Neutrophil (primary cell): ENCODE results near the gene DES.

Experiments
- H3K27ac ChIP-seq: fragments of 200-600 bp; sonication (generic); 2 replicates; pipeline ENCODE4 v1.5.1; 2016; ENCODE audit warnings: mild to moderate bottlenecking, moderate library complexity
- H3K27me3 ChIP-seq: fragments of 200-600 bp; sonication (generic); 2 replicates; pipeline ENCODE4 v1.6.0; 2016; ENCODE audit warnings: mild to moderate bottlenecking
- H3K36me3 ChIP-seq: fragments of 200-600 bp; sonication (generic); 2 replicates; pipeline ENCODE4 v1.5.1; 2017
- H3K4me1 ChIP-seq, 2 experiments: fragments of 200-600 bp in 1 of 2; sonication (generic) in 1 of 2; 1 replicate in 1 of 2; 2 replicates in 1 of 2; pipeline versions ENCODE4 v1.5.1 to v1.6.1; 2013 to 2016; ENCODE audit warnings: low read depth in 1 of 2, low read length in 1 of 2, mild to moderate bottlenecking in 1 of 2, moderate library complexity in 1 of 2; ENCODE audit not compliant: control insufficient read depth in 1 of 2, insufficient read depth in 1 of 2
- H3K4me3 ChIP-seq, 2 experiments: fragments of 200-600 bp in 1 of 2; sonication (generic) in 1 of 2; 1 replicate in 1 of 2; 2 replicates in 1 of 2; pipeline ENCODE4 v1.5.1; 2013 to 2016; ENCODE audit warnings: low read depth in 1 of 2, low read length in 1 of 2, mild to moderate bottlenecking in 1 of 2, moderate library complexity in 1 of 2
- H3K9me3 ChIP-seq: fragments of 200-600 bp; sonication (generic); 2 replicates; pipeline ENCODE4 v1.5.1; 2016
- CTCF ChIP-seq: fragments of 200-600 bp; sonication (generic); IDR thresholded peaks from 2 replicates; pipeline ENCODE4 v1.5.1; 2016; ENCODE audit warnings: antibody characterized with exemption

DES gene

GRCh38 chr2:219453671-219454590 is 35.8 kb downstream of the DES start:
- Histone ChIP-seq H3K27me3 (peaks cover 65% of the 10 kb centered on the region), H3K27ac (no peak overlapping the region), H3K36me3 (no peaks in the 10 kb centered on the region), H3K4me3 (no peak overlapping the region), H3K9me3 (no peaks in the 10 kb centered on the region), H3K4me1 (no peaks in the 10 kb centered on the region)
- TF ChIP-seq CTCF = no peak

GRCh38 chr2:219455581-219455980 is 37.4 kb downstream of the DES start:
- H3K36me3 ChIP-seq = no peaks in the 10 kb centered on the region
- no peak for TF ChIP-seq CTCF
- H3K9me3 ChIP-seq = no peaks in the 10 kb centered on the region
- H3K27ac ChIP-seq = no peak overlapping the region
- H3K4me1 ChIP-seq = no peaks in the 10 kb centered on the region
- H3K27me3 ChIP-seq = peaks cover 48% of the 10 kb centered on the region
- no peak overlapping the region for H3K4me3 ChIP-seq

GRCh38 chr2:219457784-219458369 is 39.7 kb downstream of the DES start:
- H3K4me1 ChIP-seq = no peaks in the 10 kb centered on the region
- peaks cover 25% of the 10 kb centered on the region for H3K27me3 ChIP-seq
- no peak overlapping the region for H3K4me3 ChIP-seq
- no peak overlapping the region for H3K27ac ChIP-seq
- H3K36me3 ChIP-seq = no peaks in the 10 kb centered on the region
- no peak for TF ChIP-seq CTCF
- no peaks in the 10 kb centered on the region for H3K9me3 ChIP-seq

- H3K9me3 ChIP-seq = no peaks in the 10 kb centered on the region
- H3K4me3 ChIP-seq = no peak overlapping the region
- H3K4me1 ChIP-seq = no peaks in the 10 kb centered on the region
- peaks cover 14% of the 10 kb centered on the region for H3K27me3 ChIP-seq
- H3K27ac ChIP-seq = no peak overlapping the region
- no peaks in the 10 kb centered on the region for H3K36me3 ChIP-seq
- TF ChIP-seq CTCF = no peak
Observed at GRCh38 chr2:219458996-219459395, 40.8 kb downstream of the DES start.

- Histone ChIP-seq H3K27me3 (peaks cover 14% of the 10 kb centered on the region), H3K27ac (no peak overlapping the region), H3K9me3 (no peaks in the 10 kb centered on the region), H3K4me3 (no peak overlapping the region), H3K4me1 (no peaks in the 10 kb centered on the region), H3K36me3 (no peaks in the 10 kb centered on the region)
- peak; percentile 67 for TF ChIP-seq CTCF
Observed at GRCh38 chr2:219459460-219460311, 41.5 kb downstream of the DES start.
